ENCODE data around the gene PRKCH. TPM values are rescaled to one million over a fixed set of nuclear protein-coding genes. Genes with fewer than 3 reads are reported as not detected.

Gene PRKCH
- total RNA-seq, 1 donor from 2014 or later: 8.4 TPM

DNA sequence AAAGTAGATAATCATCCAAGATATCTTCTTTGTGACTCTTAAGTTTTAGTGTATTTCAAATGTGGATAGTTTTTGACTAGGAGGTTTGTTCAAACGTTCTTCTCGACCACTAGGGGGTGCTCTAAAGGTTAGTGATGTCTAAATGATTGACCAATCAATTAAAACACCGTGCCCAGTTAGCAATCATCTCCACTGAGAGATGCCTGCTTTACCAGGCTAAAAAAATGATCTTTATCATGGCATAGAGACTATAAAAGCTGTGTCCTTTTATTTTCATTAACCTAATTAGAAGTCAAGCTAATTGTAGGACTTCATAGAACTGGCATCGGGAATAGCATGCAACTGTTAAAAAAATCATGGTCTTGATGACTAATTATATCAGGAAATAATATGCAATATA, 153.9 kb downstream of the PRKCH start:
- no peaks in the 10 kb centered on the region for H3K27me3 ChIP-seq (ENCODE audit: control insufficient read depth, insufficient read depth, low read length)
- H3K36me3 ChIP-seq (ENCODE audit: control insufficient read depth, insufficient read depth, low read length): no peaks in the 10 kb centered on the region
- no peak for DNase-seq (ENCODE audit: low read depth)
- TF ChIP-seq, protein P1, sequence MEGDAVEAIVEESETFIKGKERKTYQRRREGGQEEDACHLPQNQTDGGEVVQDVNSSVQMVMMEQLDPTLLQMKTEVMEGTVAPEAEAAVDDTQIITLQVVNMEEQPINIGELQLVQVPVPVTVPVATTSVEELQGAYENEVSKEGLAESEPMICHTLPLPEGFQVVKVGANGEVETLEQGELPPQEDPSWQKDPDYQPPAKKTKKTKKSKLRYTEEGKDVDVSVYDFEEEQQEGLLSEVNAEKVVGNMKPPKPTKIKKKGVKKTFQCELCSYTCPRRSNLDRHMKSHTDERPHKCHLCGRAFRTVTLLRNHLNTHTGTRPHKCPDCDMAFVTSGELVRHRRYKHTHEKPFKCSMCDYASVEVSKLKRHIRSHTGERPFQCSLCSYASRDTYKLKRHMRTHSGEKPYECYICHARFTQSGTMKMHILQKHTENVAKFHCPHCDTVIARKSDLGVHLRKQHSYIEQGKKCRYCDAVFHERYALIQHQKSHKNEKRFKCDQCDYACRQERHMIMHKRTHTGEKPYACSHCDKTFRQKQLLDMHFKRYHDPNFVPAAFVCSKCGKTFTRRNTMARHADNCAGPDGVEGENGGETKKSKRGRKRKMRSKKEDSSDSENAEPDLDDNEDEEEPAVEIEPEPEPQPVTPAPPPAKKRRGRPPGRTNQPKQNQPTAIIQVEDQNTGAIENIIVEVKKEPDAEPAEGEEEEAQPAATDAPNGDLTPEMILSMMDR (IDR thresholded peaks at IDR 0.05; ENCODE audit: insufficient read depth, low read length, poor library complexity, severe bottlenecking): peak; percentile 48
- no peak overlapping the region for H3K4me3 ChIP-seq (ENCODE audit: low read depth, low read length)

DNA sequence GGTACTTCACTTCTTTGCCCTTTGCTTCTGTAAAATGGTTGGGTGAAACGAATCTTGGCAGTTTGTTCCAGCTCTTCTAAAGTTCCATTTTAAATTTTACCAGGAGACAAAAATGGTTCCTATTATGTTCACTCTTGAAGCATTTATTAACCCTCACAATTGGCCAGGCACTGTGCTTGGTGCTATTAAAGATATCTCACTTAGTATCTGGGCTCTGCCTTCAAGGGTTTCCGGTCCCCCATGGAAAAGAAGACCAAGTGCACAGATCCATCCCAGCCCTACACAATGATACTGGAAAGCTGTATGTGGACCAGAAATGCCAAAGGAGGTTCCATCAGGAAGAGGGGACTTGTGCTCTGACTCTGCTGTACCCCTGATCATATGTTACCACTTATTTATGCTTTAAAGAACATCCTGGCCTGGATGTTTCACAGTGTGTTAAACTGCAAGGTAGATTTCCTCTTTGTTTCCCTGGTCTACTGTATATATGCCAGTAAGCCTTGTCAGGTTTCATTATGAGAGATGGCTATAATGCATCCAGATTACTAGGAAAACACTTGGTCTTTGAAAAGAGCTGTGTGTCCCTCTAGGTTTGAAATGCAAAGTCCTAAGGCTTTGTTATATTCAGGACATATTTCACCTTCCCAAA, 154.8 kb downstream of the PRKCH start:
- H3K27me3 ChIP-seq (ENCODE audit: control insufficient read depth, insufficient read depth, low read length): no peaks in the 10 kb centered on the region
- no peaks in the 10 kb centered on the region for H3K36me3 ChIP-seq (ENCODE audit: control insufficient read depth, insufficient read depth, low read length)
- TF ChIP-seq, protein P1 (IDR thresholded peaks at IDR 0.05; ENCODE audit: insufficient read depth, low read length, poor library complexity, severe bottlenecking): no peak
- DNase-seq (ENCODE audit: low read depth): no peak
- H3K4me3 ChIP-seq (ENCODE audit: low read depth, low read length): no peak overlapping the region

DNA sequence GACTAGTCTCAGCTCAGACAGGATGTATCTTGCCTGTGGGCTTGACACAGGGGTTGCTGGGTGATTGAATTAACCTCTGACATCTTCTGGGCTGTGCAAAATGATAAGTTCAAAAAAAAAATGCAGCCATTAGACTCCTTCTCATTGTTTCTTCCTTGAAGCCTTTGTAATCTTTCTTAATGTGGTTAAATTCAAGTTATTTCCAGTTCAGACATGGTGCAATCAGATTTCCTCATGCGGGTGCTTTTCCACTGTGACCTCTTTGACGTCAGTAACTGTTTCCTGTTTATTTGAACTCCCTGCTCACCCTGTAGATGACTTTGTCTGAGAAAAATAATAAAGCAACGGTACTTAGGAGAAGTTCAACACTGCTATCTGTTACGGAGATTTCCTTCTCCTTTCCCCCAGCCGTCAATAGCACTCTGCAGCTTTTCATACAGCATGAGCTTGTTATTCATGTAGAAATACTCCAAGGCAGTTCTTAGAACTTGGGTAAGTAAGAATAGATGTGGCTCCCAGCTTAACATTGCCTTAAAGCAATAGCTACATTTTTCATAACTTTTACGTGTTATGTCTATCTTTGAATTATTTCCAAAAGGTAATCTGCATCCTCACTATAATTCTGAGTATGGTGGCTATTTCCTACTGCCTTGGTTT, 155.5 kb downstream of the PRKCH start:
- TF ChIP-seq, protein P1 (IDR thresholded peaks at IDR 0.05; ENCODE audit: insufficient read depth, low read length, poor library complexity, severe bottlenecking): no peak
- Histone ChIP-seq H3K4me3 (ENCODE audit: low read depth, low read length) (no peak overlapping the region), H3K36me3 (ENCODE audit: control insufficient read depth, insufficient read depth, low read length) (no peaks in the 10 kb centered on the region), H3K27me3 (ENCODE audit: control insufficient read depth, insufficient read depth, low read length) (no peaks in the 10 kb centered on the region)
- peak; percentile 53 for DNase-seq (ENCODE audit: low read depth)

DNA sequence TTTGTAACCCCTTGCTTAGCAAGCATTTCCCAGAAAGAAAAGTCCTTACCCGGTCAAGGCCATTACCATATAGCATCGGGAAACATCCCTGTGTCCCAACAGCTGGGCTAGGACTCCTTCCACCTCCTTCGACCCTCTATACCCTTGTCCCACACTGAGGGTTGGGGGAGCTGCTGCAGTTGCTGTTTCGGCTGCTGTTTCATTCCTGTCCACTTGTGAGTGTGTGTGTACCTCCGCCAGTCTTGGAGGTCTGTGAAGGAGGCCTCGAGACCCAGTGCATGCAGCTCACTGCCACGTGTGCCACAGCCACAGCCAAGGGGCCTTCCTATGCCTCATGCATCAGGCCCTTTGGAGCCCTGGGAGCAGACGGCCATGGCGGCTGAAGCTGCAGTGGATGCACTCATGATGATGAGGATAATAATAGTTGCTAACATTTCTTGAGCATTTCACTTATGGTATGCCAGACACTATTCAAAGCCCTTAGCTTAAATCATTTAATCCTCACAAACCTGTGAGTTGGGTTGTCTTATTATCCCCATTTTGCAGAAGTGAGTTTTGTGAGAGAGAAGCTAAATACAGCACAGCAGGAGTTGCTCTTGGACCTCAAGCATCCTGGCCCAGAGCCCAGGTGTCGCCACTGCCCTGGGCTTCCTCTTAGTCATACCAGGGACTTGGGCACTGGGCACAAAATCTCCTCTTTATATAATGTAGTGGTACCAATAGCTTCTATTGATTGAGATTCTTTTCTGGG, 156.5 kb downstream of the PRKCH start:
- H3K36me3 ChIP-seq (ENCODE audit: control insufficient read depth, insufficient read depth, low read length): no peaks in the 10 kb centered on the region
- no peak overlapping the region for H3K4me3 ChIP-seq (ENCODE audit: low read depth, low read length)
- H3K27me3 ChIP-seq (ENCODE audit: control insufficient read depth, insufficient read depth, low read length): no peaks in the 10 kb centered on the region
- TF ChIP-seq, protein P1 (IDR thresholded peaks at IDR 0.05; ENCODE audit: insufficient read depth, low read length, poor library complexity, severe bottlenecking): no peak
- no peak for DNase-seq (ENCODE audit: low read depth)

DNA sequence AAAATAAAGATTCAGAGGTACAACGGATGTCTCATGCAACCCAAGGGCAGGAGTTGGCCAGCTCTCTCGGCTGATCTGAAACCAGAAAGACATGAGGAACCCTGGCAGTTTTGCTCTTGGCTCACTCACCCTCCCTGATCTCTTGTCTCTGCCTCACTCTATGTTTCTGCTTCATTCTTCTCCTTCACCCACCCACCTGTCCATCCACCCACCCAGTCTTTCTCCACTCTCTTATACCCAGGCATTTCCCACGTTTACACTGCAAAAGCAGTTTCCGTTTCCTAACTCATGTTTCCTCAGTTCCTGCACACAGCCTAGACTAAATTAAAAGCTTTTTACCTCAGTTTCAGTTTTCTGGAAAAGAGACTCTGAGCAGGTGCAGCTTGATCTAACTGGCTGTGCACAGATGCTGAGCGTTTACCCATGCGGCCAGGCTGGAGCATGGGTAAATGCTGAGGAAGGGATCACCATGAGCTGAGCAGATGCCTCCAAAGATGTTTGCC, 157.6 kb downstream of the PRKCH start:
- DNase-seq (ENCODE audit: low read depth): no peak
- no peaks in the 10 kb centered on the region for H3K36me3 ChIP-seq (ENCODE audit: control insufficient read depth, insufficient read depth, low read length)
- H3K27me3 ChIP-seq (ENCODE audit: control insufficient read depth, insufficient read depth, low read length): no peaks in the 10 kb centered on the region
- TF ChIP-seq, protein P1 (IDR thresholded peaks at IDR 0.05; ENCODE audit: insufficient read depth, low read length, poor library complexity, severe bottlenecking): no peak
- H3K4me3 ChIP-seq (ENCODE audit: low read depth, low read length): no peak overlapping the region
